Activated CD4-positive, alpha-beta T cell treated with anti-CD3 and anti-CD28 coated beads for 4 hours (primary cell): ENCODE measurements around the gene RIN3.
A peak's percentile ranks its signal among the peaks of the same experiment; 100 is the strongest.

Experiments
- DNase-seq, 2 donors: peaks; one replicate each; pipeline ENCODE4 v3.0.0-alpha.2; 2020

RIN3 gene

GRCh38 chr14:92605274-92605940, 91.8 kb downstream of the RIN3 start:
- DNase-seq, result no peak

- no peak for DNase-seq
These were observed 93.7 kb downstream of the RIN3 start for GRCh38 chr14:92607251-92607650.

- no peak for DNase-seq
These were observed 94.3 kb downstream of the RIN3 start for GRCh38 chr14:92607702-92608429.

GRCh38 chr14:92609955-92610354, 96.4 kb downstream of the RIN3 start:
- DNase-seq, result no peak

GRCh38 chr14:92610849-92611271, 97.3 kb downstream of the RIN3 start:
- DNase-seq, result no peak

GRCh38 chr14:92613008-92613658, 99.6 kb downstream of the RIN3 start:
- peak; percentile 54 to 70 for DNase-seq

- no peak for DNase-seq
These were observed 100.2 kb downstream of the RIN3 start for GRCh38 chr14:92613681-92614260.

GRCh38 chr14:92615451-92615850, 101.9 kb downstream of the RIN3 start:
- peak; percentile 39 to 47 for DNase-seq

GRCh38 chr14:92616178-92616577, 102.6 kb downstream of the RIN3 start:
- DNase-seq, result no peak

GRCh38 chr14:92617581-92617980, 104.0 kb downstream of the RIN3 start:
- no peak for DNase-seq

GRCh38 chr14:92619671-92620456, 106.3 kb downstream of the RIN3 start:
- no peak for DNase-seq

- no peak for DNase-seq
These were observed 108.7 kb downstream of the RIN3 start for GRCh38 chr14:92622311-92622710.

- no peak for DNase-seq
These were observed 111.2 kb downstream of the RIN3 start for GRCh38 chr14:92624764-92625163.

- no peak for DNase-seq
These were observed 111.6 kb downstream of the RIN3 start for GRCh38 chr14:92625213-92625612.

- no peak for DNase-seq
These were observed 112.5 kb downstream of the RIN3 start for GRCh38 chr14:92626041-92626440.

- DNase-seq, result no peak
These were observed 114.2 kb downstream of the RIN3 start for GRCh38 chr14:92627707-92628215.

- no peak for DNase-seq
These were observed 115.1 kb downstream of the RIN3 start for GRCh38 chr14:92628636-92629035.

GRCh38 chr14:92630367-92630766, 116.8 kb downstream of the RIN3 start:
- DNase-seq, result no peak

GRCh38 chr14:92631098-92631497, 117.5 kb downstream of the RIN3 start:
- DNase-seq, result no peak

- no peak for DNase-seq
These were observed 119.1 kb downstream of the RIN3 start for GRCh38 chr14:92632546-92633273.

- DNase-seq, result no peak
These were observed 119.7 kb downstream of the RIN3 start for GRCh38 chr14:92633274-92633616.

- DNase-seq, result no peak
These were observed 120.1 kb downstream of the RIN3 start for GRCh38 chr14:92633724-92634123.
